Spinal cord (tissue), 10 donors: ENCODE data around the gene ATF7. TPM values are rescaled to one million over a fixed set of nuclear protein-coding genes. Genes with fewer than 3 reads are reported as not detected.
"Not testable (repeated sequence)": the region's sequence is repeated elsewhere in the genome, so short reads cannot be mapped to it uniquely, and the experiment has no call there.

Source experiments
- DNase-seq, 6 donors: peaks; one replicate each; pipeline versions ENCODE4 v3.0.0 to v3.0.0-alpha.2; 2013 to 2015; ENCODE audit warnings: low spot score in 6 of 6, low read depth in 4 of 6
- H3K27ac ChIP-seq: one replicate; pipeline ENCODE4 v1.5.1; 2013; ENCODE audit warnings: low read depth, low read length, control low read depth
- H3K27me3 ChIP-seq: one replicate; pipeline ENCODE4 v1.6.1; 2013; ENCODE audit warnings: low read length; ENCODE audit not compliant: control insufficient read depth, insufficient read depth
- H3K36me3 ChIP-seq: one replicate; pipeline ENCODE4 v1.6.1; 2013; ENCODE audit warnings: low read length; ENCODE audit not compliant: control insufficient read depth, insufficient read depth
- H3K4me1 ChIP-seq: one replicate; pipeline ENCODE4 v1.6.1; 2013; ENCODE audit warnings: low read length; ENCODE audit not compliant: control insufficient read depth, insufficient read depth
- H3K4me3 ChIP-seq: one replicate; pipeline ENCODE4 v1.5.1; 2013; ENCODE audit warnings: low read depth, low read length, control low read depth
- H3K9me3 ChIP-seq: one replicate; pipeline ENCODE4 v1.6.1; 2013; ENCODE audit warnings: low read length; ENCODE audit not compliant: control insufficient read depth, insufficient read depth
- WGBS: methylation state at CpG from one replicate; pipeline ENCODE4 v1.1.5; 2013; ENCODE audit warnings: missing lambda C conversion rate; ENCODE audit not compliant: insufficient coverage; 5-methylcytosine and 5-hydroxymethylcytosine counted together
- polyA plus RNA-seq, 2 donors: library from polyadenylated mRNA; unstranded; fragments of 120-200 nt; gene quantifications; one replicate each; pipeline ENCODE4 v1.2.1, GENCODE V29; 2013; ENCODE audit not compliant: insufficient read length in 2 of 2
- total RNA-seq, 2 donors: library from RNA; depleted of rRNA in 1 of 2; stranded (reverse); fragments of 120-200 nt in 1 of 2; fragments of >200 nt in 1 of 2; gene quantifications; one replicate each; pipeline versions ENCODE4 v1.2.3 to v1.2.4, GENCODE V29; 2013 to 2014
- donor health status: healthy.

ATF7 gene
- total and polyA plus RNA-seq, 4 donors, result 18.7 to 31.1 (median 24.3) TPM

DNA sequence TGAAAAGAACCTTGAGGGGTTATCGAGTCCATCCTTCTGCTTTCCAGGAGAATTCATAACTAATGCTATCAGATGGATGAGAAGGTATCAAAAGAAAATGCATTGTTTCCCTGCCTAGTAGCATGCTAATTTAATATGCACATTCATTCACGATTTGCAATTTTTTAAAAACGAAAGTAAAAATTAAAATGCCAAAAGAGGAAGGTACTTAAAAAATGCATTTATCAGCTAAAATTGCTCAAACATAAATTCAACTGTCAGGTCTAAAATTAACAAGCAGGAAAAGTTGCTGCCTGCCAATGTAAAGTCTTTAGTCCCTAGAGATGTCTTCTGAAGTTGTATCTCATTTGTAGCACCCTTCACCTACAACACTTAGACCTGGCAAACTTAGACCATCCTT is 7.9 kb downstream of the ATF7 start:
- H3K4me1 ChIP-seq, result peaks cover 6% of the 10 kb centered on the region
- no CpG with 5 or more reads among the region's 3 CpGs for WGBS
- H3K27ac ChIP-seq, result no peak overlapping the region

DNA sequence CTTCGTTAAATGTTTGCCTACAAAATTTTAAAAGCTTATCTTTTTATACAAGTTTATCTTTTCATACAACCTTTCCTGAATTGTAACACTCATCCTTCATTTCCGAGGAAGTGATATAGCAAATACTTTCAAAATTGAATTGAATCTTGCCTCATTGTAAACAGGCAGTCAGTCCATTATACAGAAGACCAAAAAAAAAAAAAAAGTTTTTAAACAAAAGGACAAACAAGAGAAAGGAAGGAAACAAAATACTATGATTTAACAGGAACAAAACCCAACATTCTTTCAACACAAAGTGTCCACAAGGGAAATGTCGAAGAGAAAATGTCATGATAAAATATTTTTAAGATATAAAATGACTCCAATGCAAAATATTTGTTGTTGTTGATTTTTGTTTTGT is 8.5 kb downstream of the ATF7 start:
- Histone ChIP-seq H3K36me3 (peaks cover 1% of the 10 kb centered on the region), H3K4me3 (no peak overlapping the region), H3K27ac (no peak overlapping the region), H3K9me3 (no peaks in the 10 kb centered on the region), H3K4me1 (peaks cover 4% of the 10 kb centered on the region), H3K27me3 (no peaks in the 10 kb centered on the region)
- no peak for DNase-seq
- WGBS, result no CpG with 5 or more reads among the region's 3 CpGs

More for the DNA sequence above, 7.9 kb downstream of the ATF7 start:
- no peaks in the 10 kb centered on the region for H3K36me3 ChIP-seq
- H3K27me3 ChIP-seq, result no peaks in the 10 kb centered on the region
- no peak for DNase-seq
- no peak overlapping the region for H3K4me3 ChIP-seq
- no peaks in the 10 kb centered on the region for H3K9me3 ChIP-seq

DNA sequence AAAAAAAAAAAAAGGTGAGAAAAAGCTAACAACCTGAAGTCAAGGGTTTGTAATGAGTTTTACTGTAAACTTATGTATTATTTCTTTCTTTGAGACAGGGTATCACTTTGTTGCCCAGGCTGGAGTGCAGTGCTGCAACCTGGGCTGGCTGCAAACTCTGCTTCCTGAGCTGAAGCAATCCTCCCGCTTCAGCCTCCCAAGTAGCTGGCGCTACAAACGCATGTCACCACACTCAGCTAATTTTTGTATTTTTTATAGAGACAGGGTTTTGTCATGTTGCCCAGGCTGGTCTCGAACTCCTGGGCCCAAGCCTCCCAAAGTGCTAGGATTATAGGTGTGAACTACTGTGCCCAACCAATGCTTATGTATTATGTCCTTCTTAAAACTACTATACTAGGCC is 9.2 kb downstream of the ATF7 start:
- Histone ChIP-seq H3K4me3 (no peak overlapping the region), H3K27me3 (no peaks in the 10 kb centered on the region), H3K27ac (no peak overlapping the region), H3K36me3 (peaks cover 4% of the 10 kb centered on the region), H3K4me1 (no peaks in the 10 kb centered on the region), H3K9me3 (no peaks in the 10 kb centered on the region)
- no peak for DNase-seq
- WGBS, result no CpG with 5 or more reads among the region's 4 CpGs

DNA sequence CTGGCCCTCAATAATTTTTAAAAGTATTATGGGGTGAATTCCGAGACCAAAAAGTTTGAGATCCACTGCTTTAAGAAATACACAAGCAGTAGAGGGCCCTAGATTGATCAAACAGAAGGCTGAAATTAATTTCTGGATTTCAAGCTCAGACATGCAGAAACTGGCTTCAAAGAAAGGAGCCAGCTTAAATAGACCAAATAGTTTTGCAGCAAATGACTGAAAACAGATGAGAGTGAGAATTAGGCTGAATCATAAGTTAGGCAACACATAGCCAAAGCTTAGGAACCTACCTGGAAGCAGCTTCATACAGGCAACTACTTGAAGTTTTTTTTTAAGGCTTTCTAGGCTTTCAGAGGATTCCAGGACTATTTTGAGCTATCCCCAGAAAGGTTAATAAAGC is 12.4 kb downstream of the ATF7 start:
- no peaks in the 10 kb centered on the region for H3K4me1 ChIP-seq
- peaks cover 4% of the 10 kb centered on the region for H3K36me3 ChIP-seq
- H3K27me3 ChIP-seq, result no peaks in the 10 kb centered on the region
- H3K4me3 ChIP-seq, result no peak overlapping the region
- no peaks in the 10 kb centered on the region for H3K9me3 ChIP-seq
- H3K27ac ChIP-seq, result no peak overlapping the region
- 100% methylated on average over 1 of the region's 1 CpG for WGBS
- no peak for DNase-seq

DNA sequence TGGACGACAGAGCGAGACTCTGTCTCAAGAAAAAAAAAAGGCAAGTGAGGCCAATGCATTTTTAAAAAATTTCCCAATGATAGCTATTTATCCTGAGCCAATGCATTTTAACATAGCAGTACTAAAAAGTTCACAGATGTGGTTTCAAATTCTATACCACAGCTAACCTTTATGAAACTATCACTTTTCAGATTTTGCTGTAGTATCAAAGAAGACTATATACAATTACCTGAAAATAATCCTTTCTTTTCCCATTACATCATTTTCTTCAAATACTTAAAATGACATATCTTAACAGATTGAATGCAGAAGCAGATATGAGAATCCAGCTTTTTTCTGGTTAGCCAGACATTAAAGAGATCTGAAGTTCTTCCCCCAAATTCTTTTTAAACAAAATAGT is 13.2 kb downstream of the ATF7 start:
- Histone ChIP-seq H3K4me1 (no peaks in the 10 kb centered on the region), H3K36me3 (peaks cover 4% of the 10 kb centered on the region), H3K4me3 (no peak overlapping the region), H3K9me3 (no peaks in the 10 kb centered on the region), H3K27me3 (no peaks in the 10 kb centered on the region), H3K27ac (no peak overlapping the region)
- WGBS, result 92% methylated on average over 2 of the region's 2 CpGs
- DNase-seq, result no peak

DNA sequence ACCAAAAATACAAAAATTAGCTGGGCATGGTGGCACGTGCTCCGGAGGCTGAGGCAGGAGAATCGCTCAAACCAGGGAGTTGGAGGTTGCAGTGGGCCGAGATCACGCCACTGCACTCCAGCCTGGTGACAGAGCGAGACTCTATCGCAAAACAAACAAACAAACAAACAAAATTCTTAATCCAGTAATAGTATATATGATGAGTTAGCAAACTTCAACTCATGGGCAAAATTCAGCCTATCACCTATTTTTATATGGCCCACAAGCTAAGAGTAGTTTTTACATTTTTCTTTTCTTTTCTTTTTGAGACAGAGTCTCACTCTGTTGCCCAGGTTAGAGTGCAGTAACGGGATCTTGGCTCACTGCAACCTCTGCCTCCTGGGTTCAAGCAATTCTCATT is 14.9 kb downstream of the ATF7 start:
- DNase-seq, result no peak
- peaks cover 4% of the 10 kb centered on the region for H3K36me3 ChIP-seq
- no peaks in the 10 kb centered on the region for H3K9me3 ChIP-seq
- no peaks in the 10 kb centered on the region for H3K27me3 ChIP-seq
- no peak overlapping the region for H3K4me3 ChIP-seq
- no peak overlapping the region for H3K27ac ChIP-seq
- 98% methylated on average over 4 of the region's 8 CpGs for WGBS
- H3K4me1 ChIP-seq, result no peaks in the 10 kb centered on the region

DNA sequence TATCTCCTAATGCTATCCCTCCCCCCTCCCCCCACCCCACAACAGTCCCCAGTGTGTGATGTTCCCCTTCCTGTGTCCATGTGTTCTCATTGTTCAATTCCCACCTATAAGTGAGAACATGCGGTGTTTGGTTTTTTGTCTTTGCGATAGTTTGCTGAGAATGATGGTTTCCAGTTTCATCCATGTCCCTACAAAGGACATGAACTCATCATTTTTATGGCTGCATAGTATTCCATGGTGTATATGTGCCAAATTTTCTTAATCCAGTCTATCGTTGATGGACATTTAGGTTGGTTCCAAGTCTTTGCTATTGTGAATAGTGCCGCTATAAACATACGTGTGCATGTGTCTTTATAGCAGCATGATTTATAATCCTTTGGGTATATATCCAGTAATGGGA is 19.5 kb downstream of the ATF7 start:
- not testable (repeated sequence) for H3K27ac ChIP-seq, H3K36me3 ChIP-seq, H3K4me1 ChIP-seq, H3K4me3 ChIP-seq, H3K9me3 ChIP-seq, H3K27me3 ChIP-seq, DNase-seq
- WGBS, result no CpG with 5 or more reads among the region's 5 CpGs

DNA sequence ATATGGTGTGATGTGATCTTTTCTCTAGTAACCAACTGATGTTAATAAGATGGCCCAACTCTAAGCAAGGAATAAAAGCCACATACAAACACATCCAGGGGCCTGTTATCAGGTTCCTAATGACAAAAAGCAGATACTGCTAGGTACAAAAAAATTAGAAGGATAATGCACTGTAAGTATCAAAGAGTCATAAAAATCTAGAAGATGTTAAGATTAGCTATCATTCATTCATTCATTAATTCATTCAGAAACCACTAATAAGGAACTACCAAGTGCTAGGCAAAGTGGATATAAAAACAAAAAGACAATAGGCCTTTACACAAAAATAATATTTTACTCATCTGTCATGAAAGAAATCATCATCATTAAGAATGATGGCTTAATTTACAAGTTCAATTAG is 21.6 kb downstream of the ATF7 start:
- Histone ChIP-seq H3K36me3 (no peaks in the 10 kb centered on the region), H3K4me3 (no peak overlapping the region), H3K4me1 (no peaks in the 10 kb centered on the region), H3K27ac (no peak overlapping the region), H3K27me3 (no peaks in the 10 kb centered on the region), H3K9me3 (no peaks in the 10 kb centered on the region)
- no peak for DNase-seq

DNA sequence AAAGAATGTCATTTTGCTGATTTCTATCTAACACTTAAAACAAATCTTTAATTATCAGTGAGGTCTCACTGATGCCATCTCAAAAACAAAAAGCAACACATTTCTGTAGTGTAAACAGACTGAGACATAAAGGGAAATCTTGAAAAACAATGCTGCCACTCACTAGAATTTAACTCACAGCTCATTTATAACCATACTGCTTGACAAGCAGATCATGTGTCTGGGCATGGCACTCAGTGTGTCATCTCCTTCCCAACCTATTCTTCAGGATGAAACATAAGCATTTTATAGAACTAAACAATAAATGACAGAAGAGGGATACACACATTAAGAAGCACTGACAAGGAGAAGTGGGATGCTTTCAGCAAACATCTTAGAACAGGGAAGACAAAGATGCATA is 22.4 kb downstream of the ATF7 start:
- Histone ChIP-seq H3K4me1 (no peaks in the 10 kb centered on the region), H3K9me3 (no peaks in the 10 kb centered on the region), H3K36me3 (no peaks in the 10 kb centered on the region), H3K4me3 (no peak overlapping the region), H3K27me3 (no peaks in the 10 kb centered on the region), H3K27ac (no peak overlapping the region)
- DNase-seq, result peak in 2 of 6 donors; percentile 53 to 66

DNA sequence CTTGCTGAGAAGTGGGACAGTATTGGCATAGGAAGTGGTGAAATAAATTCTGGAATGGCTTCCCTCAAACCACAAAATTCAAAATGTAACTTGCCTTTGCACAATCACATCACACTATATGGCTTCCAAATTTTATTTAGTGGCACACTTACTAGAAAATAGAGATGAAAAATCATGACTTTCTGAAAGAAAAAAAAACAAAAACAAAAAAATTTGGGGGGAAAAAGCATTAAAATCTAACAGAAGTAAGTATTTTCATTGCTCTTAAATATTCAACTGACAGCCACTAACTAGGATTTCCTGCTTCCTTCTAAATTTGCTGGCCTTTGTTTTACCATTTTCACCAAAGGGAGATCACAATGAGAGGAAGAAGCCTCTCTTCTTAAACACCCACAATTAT is 23.0 kb downstream of the ATF7 start:
- Histone ChIP-seq H3K4me1 (no peaks in the 10 kb centered on the region), H3K27me3 (no peaks in the 10 kb centered on the region), H3K36me3 (no peaks in the 10 kb centered on the region), H3K27ac (peak overlapping the region; percentile 37), H3K4me3 (no peak overlapping the region), H3K9me3 (no peaks in the 10 kb centered on the region)
- DNase-seq, result no peak
